Measurements from ENCODE around the gene KCNAB1. TPM values are rescaled to one million over a fixed set of nuclear protein-coding genes. Genes with fewer than 3 reads are reported as not detected.

KCNAB1 gene
- total RNA-seq, 1 experiment from 2014 or later, result not detected

- no peaks in the 10 kb centered on the region for H3K9me2 ChIP-seq (ENCODE audit: insufficient read depth)
- H4K20me1 ChIP-seq (ENCODE audit: insufficient read depth), result no peaks in the 10 kb centered on the region
- H2AFZ ChIP-seq (ENCODE audit: low read depth, low read length, poor library complexity, severe bottlenecking), result no peak overlapping the region
- no peaks in the 10 kb centered on the region for H3K79me2 ChIP-seq (ENCODE audit: insufficient read depth, low read length)
- H3K36me3 ChIP-seq (ENCODE audit: control insufficient read depth in 1 of 2, insufficient read depth in 2 of 2, low read length in 2 of 2), result no peaks in the 10 kb centered on the region
- no peak overlapping the region for H3K27ac ChIP-seq (ENCODE audit: low read depth, low read length)
- H3K4me1 ChIP-seq (ENCODE audit: control insufficient read depth in 1 of 2, insufficient read depth in 2 of 2, low read length in 2 of 2), result no peaks in the 10 kb centered on the region
- H3K9me3 ChIP-seq (ENCODE audit: control insufficient read depth in 1 of 2, insufficient read depth in 1 of 2, low read depth in 1 of 2, low read length in 2 of 2), result no peaks in the 10 kb centered on the region
- no peak for DNase-seq (ENCODE audit: low read depth, low spot score)
- no peak overlapping the region for H3K4me3 ChIP-seq (replicated peaks in 1 of 2; ENCODE audit: low read depth in 1 of 2, low read length in 2 of 2)
- no peak for ATAC-seq
- ChIA-PET CTCF (no interaction called here), RAD21 (ENCODE audit: low non-redundant PET in 1 of 2, low total read pairs in 2 of 2, uncharacterized antibody in 2 of 2, unreplicated experiment in 2 of 2) (no interaction called here), POLR2A (interaction anchor here (0.6 kb wide), 1 partner anchor 9 kb away, joined by 3 read pairs; no protein-coding TSS in a partner anchor)
- no TSS peak for BruUV-seq (replicated peaks)
- no peak overlapping the region for H3K4me2 ChIP-seq (ENCODE audit: low read length)
- no peaks in the 10 kb centered on the region for H3K27me3 ChIP-seq (ENCODE audit: insufficient read depth, low read length)
- H3K9ac ChIP-seq (ENCODE audit: low read length), result no peak overlapping the region
- no peak for TF ChIP-seq SP1 (IDR thresholded peaks at IDR 0.05; ENCODE audit: low read depth)
- TF ChIP-seq, protein P1, sequence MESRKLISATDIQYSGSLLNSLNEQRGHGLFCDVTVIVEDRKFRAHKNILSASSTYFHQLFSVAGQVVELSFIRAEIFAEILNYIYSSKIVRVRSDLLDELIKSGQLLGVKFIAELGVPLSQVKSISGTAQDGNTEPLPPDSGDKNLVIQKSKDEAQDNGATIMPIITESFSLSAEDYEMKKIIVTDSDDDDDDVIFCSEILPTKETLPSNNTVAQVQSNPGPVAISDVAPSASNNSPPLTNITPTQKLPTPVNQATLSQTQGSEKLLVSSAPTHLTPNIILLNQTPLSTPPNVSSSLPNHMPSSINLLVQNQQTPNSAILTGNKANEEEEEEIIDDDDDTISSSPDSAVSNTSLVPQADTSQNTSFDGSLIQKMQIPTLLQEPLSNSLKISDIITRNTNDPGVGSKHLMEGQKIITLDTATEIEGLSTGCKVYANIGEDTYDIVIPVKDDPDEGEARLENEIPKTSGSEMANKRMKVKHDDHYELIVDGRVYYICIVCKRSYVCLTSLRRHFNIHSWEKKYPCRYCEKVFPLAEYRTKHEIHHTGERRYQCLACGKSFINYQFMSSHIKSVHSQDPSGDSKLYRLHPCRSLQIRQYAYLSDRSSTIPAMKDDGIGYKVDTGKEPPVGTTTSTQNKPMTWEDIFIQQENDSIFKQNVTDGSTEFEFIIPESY (IDR thresholded peaks at IDR 0.05; ENCODE audit: extremely low read depth, insufficient replicate concordance, low read length), result no peak
- TF ChIP-seq EZH2phosphoT487 (IDR thresholded peaks at IDR 0.05; ENCODE audit: borderline replicate concordance), result no peak
- TF ChIP-seq ZFX (IDR thresholded peaks at IDR 0.05), result no peak
- TF ChIP-seq POLR2AphosphoS5 (IDR thresholded peaks at IDR 0.05; ENCODE audit: low read depth, low read length), result no peak
- TF ChIP-seq TCF7L2 (IDR thresholded peaks at IDR 0.05; ENCODE audit: borderline replicate concordance, extremely low read depth, insufficient read depth, insufficient read length), result no peak
- no peak for TF ChIP-seq FOSL1 (IDR thresholded peaks at IDR 0.05; ENCODE audit: low read depth)
- no peak for TF ChIP-seq RAD21 (IDR thresholded peaks at IDR 0.05; ENCODE audit: low read depth)
- TF ChIP-seq, protein P2, sequence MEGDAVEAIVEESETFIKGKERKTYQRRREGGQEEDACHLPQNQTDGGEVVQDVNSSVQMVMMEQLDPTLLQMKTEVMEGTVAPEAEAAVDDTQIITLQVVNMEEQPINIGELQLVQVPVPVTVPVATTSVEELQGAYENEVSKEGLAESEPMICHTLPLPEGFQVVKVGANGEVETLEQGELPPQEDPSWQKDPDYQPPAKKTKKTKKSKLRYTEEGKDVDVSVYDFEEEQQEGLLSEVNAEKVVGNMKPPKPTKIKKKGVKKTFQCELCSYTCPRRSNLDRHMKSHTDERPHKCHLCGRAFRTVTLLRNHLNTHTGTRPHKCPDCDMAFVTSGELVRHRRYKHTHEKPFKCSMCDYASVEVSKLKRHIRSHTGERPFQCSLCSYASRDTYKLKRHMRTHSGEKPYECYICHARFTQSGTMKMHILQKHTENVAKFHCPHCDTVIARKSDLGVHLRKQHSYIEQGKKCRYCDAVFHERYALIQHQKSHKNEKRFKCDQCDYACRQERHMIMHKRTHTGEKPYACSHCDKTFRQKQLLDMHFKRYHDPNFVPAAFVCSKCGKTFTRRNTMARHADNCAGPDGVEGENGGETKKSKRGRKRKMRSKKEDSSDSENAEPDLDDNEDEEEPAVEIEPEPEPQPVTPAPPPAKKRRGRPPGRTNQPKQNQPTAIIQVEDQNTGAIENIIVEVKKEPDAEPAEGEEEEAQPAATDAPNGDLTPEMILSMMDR (IDR thresholded peaks at IDR 0.05 in 2 of 3, conservative IDR thresholded peaks at IDR 0.05 in 1 of 3; ENCODE audit: borderline replicate concordance in 1 of 3, insufficient read depth in 1 of 3, low read depth in 2 of 3, low read length in 2 of 3), result no peak
- TF ChIP-seq, protein P3, sequence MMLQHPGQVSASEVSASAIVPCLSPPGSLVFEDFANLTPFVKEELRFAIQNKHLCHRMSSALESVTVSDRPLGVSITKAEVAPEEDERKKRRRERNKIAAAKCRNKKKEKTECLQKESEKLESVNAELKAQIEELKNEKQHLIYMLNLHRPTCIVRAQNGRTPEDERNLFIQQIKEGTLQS (IDR thresholded peaks at IDR 0.05), result no peak
- TF ChIP-seq EZH2 (IDR thresholded peaks at IDR 0.05), result no peak
- no peak for TF ChIP-seq CBX3 (IDR thresholded peaks at IDR 0.05; ENCODE audit: low read depth)
- TF ChIP-seq MAX (IDR thresholded peaks at IDR 0.05), result no peak
- intact Hi-C loops (cut with micrococcal nuclease), result no loop called here
Observed at GRCh38 chr3:156525808-156526207, 405.4 kb downstream of the KCNAB1 start.

All from HCT116 (cell line).